Endothelial cell of umbilical vein (primary cell): Measurements from ENCODE around the gene RAB21. TPM values are rescaled to one million over a fixed set of nuclear protein-coding genes. Genes with fewer than 3 reads are reported as not detected.

Experiments
- BruUV-seq: library from RNA; stranded (reverse); fragments of 400-500 nt; replicated peaks from 2 replicates; lab custom pipeline; 2021; lab: Mats Ljungman, UMichigan
- CTCF ChIA-PET: fragments of 300-600, 350-600 bp; sonication (Branson Sonifier 250); formaldehyde crosslinking; loops from one replicate; lab custom pipeline; 2021; ENCODE audit warnings: antibody characterized with exemption, inconsistent platforms; lab: Charles Lee
- POLR2A ChIA-PET: fragments of 300-600, 350-600 bp; sonication (Branson Sonifier 250); formaldehyde crosslinking; loops from one replicate; lab custom pipeline; 2021; ENCODE audit warnings: antibody characterized with exemption, inconsistent platforms; lab: Charles Lee
- DNase-seq: peaks from one replicate; pipeline ENCODE4 v3.0.0-alpha.2; 2011; ENCODE audit warnings: low read depth, low spot score
- FAIRE-seq: peaks from 2 replicates; lab custom pipeline; 2011; peaks lifted over from hg19 to GRCh38; lab: Jason Lieb, UNC
- H2AFZ ChIP-seq: 2 replicates; pipeline ENCODE4 v1.6.0; 2012; ENCODE audit warnings: low read depth, low read length, control low read depth, inconsistent platforms
- H3K27ac ChIP-seq: 2 replicates; pipeline ENCODE4 v1.5.1; 2011; ENCODE audit warnings: low read depth, mild to moderate bottlenecking, control low read depth, low read length, moderate library complexity; ENCODE audit not compliant: insufficient read depth
- H3K27me3 ChIP-seq, 2 experiments: 2 replicates each; pipeline versions ENCODE4 v1.6.0 to v1.6.1; 2011; ENCODE audit warnings: low read length in 2 of 2, mixed read lengths in 1 of 2; ENCODE audit not compliant: control insufficient read depth in 2 of 2, insufficient read depth in 2 of 2
- H3K36me3 ChIP-seq, 2 experiments: 2 replicates in 1 of 2; 3 replicates in 1 of 2; pipeline ENCODE4 v1.5.1; 2011; ENCODE audit warnings: low read length in 2 of 2, mild to moderate bottlenecking in 1 of 2, moderate library complexity in 1 of 2; ENCODE audit not compliant: control insufficient read depth in 2 of 2, insufficient read depth in 2 of 2; ENCODE audit errors: extremely low read depth in 1 of 2
- H3K4me1 ChIP-seq: 3 replicates; pipeline ENCODE4 v1.5.1; 2011; ENCODE audit warnings: mild to moderate bottlenecking, low read length; ENCODE audit not compliant: control insufficient read depth, insufficient read depth; ENCODE audit errors: extremely low read depth
- H3K4me2 ChIP-seq: 2 replicates; pipeline ENCODE4 v1.6.1; 2011; ENCODE audit warnings: low read length, control low read depth, mixed read lengths; ENCODE audit not compliant: insufficient read depth
- H3K4me3 ChIP-seq, 3 experiments: fragments of 200-600 bp in 1 of 3; sonication (generic), shearing (Covaris generic) in 1 of 3; replicated peaks in 1 of 3; 2 replicates each; pipeline ENCODE4 v1.5.1; 2011 to 2016; ENCODE audit warnings: control low read depth in 3 of 3, low read length in 3 of 3, mild to moderate bottlenecking in 2 of 3, inconsistent platforms in 1 of 3, low read depth in 1 of 3, moderate library complexity in 1 of 3; ENCODE audit not compliant: insufficient read depth in 1 of 3
- H3K79me2 ChIP-seq: 2 replicates; pipeline ENCODE4 v1.6.0; 2012; ENCODE audit warnings: low read length, inconsistent platforms; ENCODE audit not compliant: control insufficient read depth, insufficient read depth
- H3K9ac ChIP-seq: replicated peaks from 2 replicates; pipeline ENCODE3; 2011; ENCODE audit warnings: low read length, control low read depth; ENCODE audit not compliant: insufficient read depth; ENCODE audit errors: extremely low read depth
- H3K9me1 ChIP-seq: replicated peaks from 3 replicates; pipeline ENCODE4 v1.6.0; 2011; ENCODE audit warnings: mild to moderate bottlenecking, low read length; ENCODE audit not compliant: control insufficient read depth, insufficient read depth; ENCODE audit errors: extremely low read depth
- H3K9me3 ChIP-seq: replicated peaks from 2 replicates; pipeline ENCODE4 v1.5.1; 2012; ENCODE audit warnings: low read length, inconsistent platforms; ENCODE audit not compliant: control insufficient read depth, insufficient read depth
- H4K20me1 ChIP-seq: replicated peaks from 2 replicates; pipeline ENCODE3; 2011; ENCODE audit warnings: mild to moderate bottlenecking, low read length; ENCODE audit not compliant: control insufficient read depth, insufficient read depth; ENCODE audit errors: extremely low read depth
- CTCF ChIP-seq, 2 donors: IDR thresholded peaks; 1 replicate in 1 of 2; 2 replicates in 1 of 2; pipeline ENCODE4 v1.5.1; 2011; ENCODE audit warnings: low read length in 2 of 2, mild to moderate bottlenecking in 2 of 2, moderate library complexity in 2 of 2, control low read depth in 1 of 2, inconsistent platforms in 1 of 2, low read depth in 1 of 2; ENCODE audit not compliant: insufficient read depth in 1 of 2; ENCODE audit errors: extremely low read depth in 1 of 2
- GATA2 ChIP-seq: IDR thresholded peaks from 2 replicates; pipeline ENCODE4 v1.7.0; 2011; ENCODE audit warnings: low read depth, mild to moderate bottlenecking, moderate library complexity, mixed read lengths, low read length; ENCODE audit not compliant: insufficient read length, insufficient read depth
- JUN ChIP-seq: IDR thresholded peaks from 2 replicates; pipeline ENCODE4 v1.6.1; 2011; ENCODE audit warnings: borderline replicate concordance, low read depth; ENCODE audit not compliant: insufficient read length, insufficient read depth
- MAX ChIP-seq: IDR thresholded peaks from 2 replicates; pipeline ENCODE4 v1.6.1; 2011; ENCODE audit not compliant: insufficient read depth, insufficient read length
- POLR2A ChIP-seq: IDR thresholded peaks from 2 replicates; pipeline ENCODE4 v1.6.1; 2012; ENCODE audit warnings: low read depth, mild to moderate bottlenecking, control low read depth, low read length
- POLR2AphosphoS5 ChIP-seq: IDR thresholded peaks from 2 replicates; pipeline ENCODE4 v1.6.1; 2012; ENCODE audit warnings: low read depth, mild to moderate bottlenecking, control low read depth, low read length, moderate library complexity; ENCODE audit not compliant: insufficient read depth
- dilution Hi-C: fragments of 300-500 bp; cut with MboI; formaldehyde crosslinking; loops from one replicate; pipeline ENCODE4 v1.15.0; 2019; ENCODE audit warnings: low sequenced_read_pairs; ENCODE audit not compliant: extremely low pct_ligation_motif_present
- intact Hi-C: fragments of 100-400 bp; cut with micrococcal nuclease; formaldehyde crosslinking; loops from one replicate; pipeline ENCODE4 v1.10.0; 2022
- polyA plus RNA-seq, 4 experiments: library from polyadenylated mRNA; depleted of rRNA in 3 of 4; stranded (reverse) in 3 of 4; unstranded in 1 of 4; fragments of >200 nt; gene quantifications; 2 replicates each; pipeline versions ENCODE4 v1.2.1 to v1.2.3, GENCODE V29; 2011 to 2012; ENCODE audit warnings: missing spikeins in 1 of 4
- total RNA-seq: library from RNA; stranded (reverse); gene quantifications from 2 replicates; pipeline ENCODE4 v1.2.3, GENCODE V29; 2021

The RAB21 gene
- total and polyA plus RNA-seq, 2 donors (not counting 3 experiments of a cell fraction or from before 2014, with no cell fraction given) = 1.8 to 49.6 TPM

- H3K9ac ChIP-seq = no peak overlapping the region
- H3K4me1 ChIP-seq = peaks cover 13% of the 10 kb centered on the region
- no peak overlapping the region for H3K27ac ChIP-seq
- no peaks in the 10 kb centered on the region for H3K9me3 ChIP-seq
- TF ChIP-seq POLR2AphosphoS5 (no peak), GATA2 (no peak), JUN (no peak), MAX (no peak), CTCF (IDR thresholded peaks at IDR 0.05; ENCODE audit: extremely low read depth in 1 of 2, insufficient read depth in 1 of 2, low read depth in 1 of 2, low read length in 2 of 2) (no peak), POLR2A (no peak)
- H3K36me3 ChIP-seq = no peaks in the 10 kb centered on the region
- no peak overlapping the region for H2AFZ ChIP-seq
- peaks cover 5% of the 10 kb centered on the region for H3K9me1 ChIP-seq
- FAIRE-seq (peak; percentile 40), DNase-seq (peak; percentile 26)
- ChIA-PET POLR2A (interaction anchor here (1.0 kb wide), 1 partner anchor 18 kb away, joined by 3 read pairs; no protein-coding TSS in a partner anchor), CTCF (interaction anchor here (0.9 to 2.7 kb wide), 5 partner anchors 9 to 159 kb away, joined by 3 to 23 read pairs (median 5); partner anchors contain the start of gene TPH2)
- H3K4me3 ChIP-seq = no peak overlapping the region
- intact Hi-C loops (no loop called here), dilution Hi-C loops (no loop called here)
- H3K4me2 ChIP-seq = no peak overlapping the region
- no peaks in the 10 kb centered on the region for H3K79me2 ChIP-seq
- BruUV-seq = no TSS peak
- no peaks in the 10 kb centered on the region for H4K20me1 ChIP-seq
- no peaks in the 10 kb centered on the region for H3K27me3 ChIP-seq
Measured at GRCh38 chr12:71795901-71796300, 41.2 kb downstream of the RAB21 start.
